Endothelial cell of umbilical vein (primary cell): ENCODE results near the gene PTTG1IP. TPM values are rescaled to one million over a fixed set of nuclear protein-coding genes. Genes with fewer than 3 reads are reported as not detected.

Experiments
- BruUV-seq: library from RNA; stranded (reverse); fragments of 400-500 nt; replicated peaks from 2 replicates; lab custom pipeline; 2021; lab: Mats Ljungman, UMichigan
- CTCF ChIA-PET: fragments of 300-600, 350-600 bp; sonication (Branson Sonifier 250); formaldehyde crosslinking; loops from one replicate; lab custom pipeline; 2021; ENCODE audit warnings: antibody characterized with exemption, inconsistent platforms; lab: Charles Lee
- POLR2A ChIA-PET: fragments of 300-600, 350-600 bp; sonication (Branson Sonifier 250); formaldehyde crosslinking; loops from one replicate; lab custom pipeline; 2021; ENCODE audit warnings: antibody characterized with exemption, inconsistent platforms; lab: Charles Lee
- DNase-seq: peaks from one replicate; pipeline ENCODE4 v3.0.0-alpha.2; 2011; ENCODE audit warnings: low read depth, low spot score
- FAIRE-seq: peaks from 2 replicates; lab custom pipeline; 2011; peaks lifted over from hg19 to GRCh38; lab: Jason Lieb, UNC
- H2AFZ ChIP-seq: 2 replicates; pipeline ENCODE4 v1.6.0; 2012; ENCODE audit warnings: low read depth, low read length, control low read depth, inconsistent platforms
- H3K27ac ChIP-seq: 2 replicates; pipeline ENCODE4 v1.5.1; 2011; ENCODE audit warnings: low read depth, mild to moderate bottlenecking, control low read depth, low read length, moderate library complexity; ENCODE audit not compliant: insufficient read depth
- H3K27me3 ChIP-seq, 2 experiments: 2 replicates each; pipeline versions ENCODE4 v1.6.0 to v1.6.1; 2011; ENCODE audit warnings: low read length in 2 of 2, mixed read lengths in 1 of 2; ENCODE audit not compliant: control insufficient read depth in 2 of 2, insufficient read depth in 2 of 2
- H3K36me3 ChIP-seq, 2 experiments: 2 replicates in 1 of 2; 3 replicates in 1 of 2; pipeline ENCODE4 v1.5.1; 2011; ENCODE audit warnings: low read length in 2 of 2, mild to moderate bottlenecking in 1 of 2, moderate library complexity in 1 of 2; ENCODE audit not compliant: control insufficient read depth in 2 of 2, insufficient read depth in 2 of 2; ENCODE audit errors: extremely low read depth in 1 of 2
- H3K4me1 ChIP-seq: 3 replicates; pipeline ENCODE4 v1.5.1; 2011; ENCODE audit warnings: mild to moderate bottlenecking, low read length; ENCODE audit not compliant: control insufficient read depth, insufficient read depth; ENCODE audit errors: extremely low read depth
- H3K4me2 ChIP-seq: 2 replicates; pipeline ENCODE4 v1.6.1; 2011; ENCODE audit warnings: low read length, control low read depth, mixed read lengths; ENCODE audit not compliant: insufficient read depth
- H3K4me3 ChIP-seq, 3 experiments: fragments of 200-600 bp in 1 of 3; sonication (generic), shearing (Covaris generic) in 1 of 3; replicated peaks in 1 of 3; 2 replicates each; pipeline ENCODE4 v1.5.1; 2011 to 2016; ENCODE audit warnings: control low read depth in 3 of 3, low read length in 3 of 3, mild to moderate bottlenecking in 2 of 3, inconsistent platforms in 1 of 3, low read depth in 1 of 3, moderate library complexity in 1 of 3; ENCODE audit not compliant: insufficient read depth in 1 of 3
- H3K79me2 ChIP-seq: 2 replicates; pipeline ENCODE4 v1.6.0; 2012; ENCODE audit warnings: low read length, inconsistent platforms; ENCODE audit not compliant: control insufficient read depth, insufficient read depth
- H3K9ac ChIP-seq: replicated peaks from 2 replicates; pipeline ENCODE3; 2011; ENCODE audit warnings: low read length, control low read depth; ENCODE audit not compliant: insufficient read depth; ENCODE audit errors: extremely low read depth
- H3K9me1 ChIP-seq: replicated peaks from 3 replicates; pipeline ENCODE4 v1.6.0; 2011; ENCODE audit warnings: mild to moderate bottlenecking, low read length; ENCODE audit not compliant: control insufficient read depth, insufficient read depth; ENCODE audit errors: extremely low read depth
- H3K9me3 ChIP-seq: replicated peaks from 2 replicates; pipeline ENCODE4 v1.5.1; 2012; ENCODE audit warnings: low read length, inconsistent platforms; ENCODE audit not compliant: control insufficient read depth, insufficient read depth
- H4K20me1 ChIP-seq: replicated peaks from 2 replicates; pipeline ENCODE3; 2011; ENCODE audit warnings: mild to moderate bottlenecking, low read length; ENCODE audit not compliant: control insufficient read depth, insufficient read depth; ENCODE audit errors: extremely low read depth
- EZH2 ChIP-seq: IDR thresholded peaks from 2 replicates; pipeline ENCODE4 v1.6.1; 2012; ENCODE audit warnings: borderline replicate concordance, low read depth, mild to moderate bottlenecking, moderate library complexity, low read length, inconsistent platforms; ENCODE audit not compliant: severe bottlenecking
- FOS ChIP-seq: IDR thresholded peaks from 2 replicates; pipeline ENCODE4 v1.6.1; 2011; ENCODE audit warnings: mild to moderate bottlenecking, low read length, moderate library complexity, borderline replicate concordance; ENCODE audit not compliant: insufficient read depth
- GATA2 ChIP-seq: IDR thresholded peaks from 2 replicates; pipeline ENCODE4 v1.7.0; 2011; ENCODE audit warnings: low read depth, mild to moderate bottlenecking, moderate library complexity, mixed read lengths, low read length; ENCODE audit not compliant: insufficient read length, insufficient read depth
- JUN ChIP-seq: IDR thresholded peaks from 2 replicates; pipeline ENCODE4 v1.6.1; 2011; ENCODE audit warnings: borderline replicate concordance, low read depth; ENCODE audit not compliant: insufficient read length, insufficient read depth
- MYC ChIP-seq: IDR thresholded peaks from one replicate; pipeline ENCODE4 v1.6.1; 2011; ENCODE audit warnings: mild to moderate bottlenecking, low read depth, low read length
- POLR2A ChIP-seq: IDR thresholded peaks from 2 replicates; pipeline ENCODE4 v1.6.1; 2012; ENCODE audit warnings: low read depth, mild to moderate bottlenecking, control low read depth, low read length
- POLR2AphosphoS5 ChIP-seq: IDR thresholded peaks from 2 replicates; pipeline ENCODE4 v1.6.1; 2012; ENCODE audit warnings: low read depth, mild to moderate bottlenecking, control low read depth, low read length, moderate library complexity; ENCODE audit not compliant: insufficient read depth
- dilution Hi-C: fragments of 300-500 bp; cut with MboI; formaldehyde crosslinking; loops from one replicate; pipeline ENCODE4 v1.15.0; 2019; ENCODE audit warnings: low sequenced_read_pairs; ENCODE audit not compliant: extremely low pct_ligation_motif_present
- intact Hi-C: fragments of 100-400 bp; cut with micrococcal nuclease; formaldehyde crosslinking; loops from one replicate; pipeline ENCODE4 v1.10.0; 2022
- polyA plus RNA-seq, 4 experiments: library from polyadenylated mRNA; depleted of rRNA in 3 of 4; stranded (reverse) in 3 of 4; unstranded in 1 of 4; fragments of >200 nt; gene quantifications; 2 replicates each; pipeline versions ENCODE4 v1.2.1 to v1.2.3, GENCODE V29; 2011 to 2012; ENCODE audit warnings: missing spikeins in 1 of 4
- total RNA-seq: library from RNA; stranded (reverse); gene quantifications from 2 replicates; pipeline ENCODE4 v1.2.3, GENCODE V29; 2021
- TF ChIP-seq, protein P1 (sequence below), 2 donors: IDR thresholded peaks; 1 replicate in 1 of 2; 2 replicates in 1 of 2; pipeline ENCODE4 v1.5.1; 2011; ENCODE audit warnings: low read length in 2 of 2, mild to moderate bottlenecking in 2 of 2, moderate library complexity in 2 of 2, control low read depth in 1 of 2, inconsistent platforms in 1 of 2, low read depth in 1 of 2; ENCODE audit not compliant: insufficient read depth in 1 of 2; ENCODE audit errors: extremely low read depth in 1 of 2
- TF ChIP-seq, protein P2 (sequence below): IDR thresholded peaks from 2 replicates; pipeline ENCODE4 v1.6.1; 2011; ENCODE audit not compliant: insufficient read depth, insufficient read length

Gene PTTG1IP
- total and polyA plus RNA-seq, 2 donors (not counting 3 experiments of a cell fraction or from before 2014, with no cell fraction given): 342 to 415 TPM

DNA sequence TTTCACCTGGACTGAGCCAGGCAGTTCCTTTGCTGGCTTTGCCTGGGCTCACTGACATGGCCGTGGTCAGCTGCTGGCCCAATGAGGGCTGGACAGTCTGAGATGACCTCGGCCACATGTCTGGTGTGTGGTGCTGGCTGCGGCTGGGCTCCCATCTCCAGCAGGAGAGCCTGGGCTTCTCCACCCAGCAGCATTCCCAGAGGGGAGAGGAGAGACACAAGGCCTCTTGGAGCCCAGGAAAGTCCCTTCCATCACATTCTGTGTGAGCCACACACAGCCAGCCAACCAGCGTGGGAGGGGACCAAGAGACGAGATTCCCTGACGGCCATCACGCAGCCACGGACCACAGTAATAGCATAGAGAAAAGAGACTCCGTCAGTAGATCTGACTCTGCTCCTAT, 34.5 kb downstream of the PTTG1IP start:
- H3K4me1 ChIP-seq: no peaks in the 10 kb centered on the region
- ChIA-PET POLR2A (no interaction called here), CTCF (no interaction called here)
- intact Hi-C loops (no loop called here), dilution Hi-C loops (no loop called here)
- no peaks in the 10 kb centered on the region for H3K79me2 ChIP-seq
- H3K27me3 ChIP-seq: peaks cover 0 to 2% of the 10 kb centered on the region in 2 experiments
- no peak overlapping the region for H3K4me3 ChIP-seq
- no peak overlapping the region for H3K27ac ChIP-seq
- DNase-seq (no peak), FAIRE-seq (no peak)
- no peak for TF ChIP-seq EZH2
- TF ChIP-seq, protein P1, sequence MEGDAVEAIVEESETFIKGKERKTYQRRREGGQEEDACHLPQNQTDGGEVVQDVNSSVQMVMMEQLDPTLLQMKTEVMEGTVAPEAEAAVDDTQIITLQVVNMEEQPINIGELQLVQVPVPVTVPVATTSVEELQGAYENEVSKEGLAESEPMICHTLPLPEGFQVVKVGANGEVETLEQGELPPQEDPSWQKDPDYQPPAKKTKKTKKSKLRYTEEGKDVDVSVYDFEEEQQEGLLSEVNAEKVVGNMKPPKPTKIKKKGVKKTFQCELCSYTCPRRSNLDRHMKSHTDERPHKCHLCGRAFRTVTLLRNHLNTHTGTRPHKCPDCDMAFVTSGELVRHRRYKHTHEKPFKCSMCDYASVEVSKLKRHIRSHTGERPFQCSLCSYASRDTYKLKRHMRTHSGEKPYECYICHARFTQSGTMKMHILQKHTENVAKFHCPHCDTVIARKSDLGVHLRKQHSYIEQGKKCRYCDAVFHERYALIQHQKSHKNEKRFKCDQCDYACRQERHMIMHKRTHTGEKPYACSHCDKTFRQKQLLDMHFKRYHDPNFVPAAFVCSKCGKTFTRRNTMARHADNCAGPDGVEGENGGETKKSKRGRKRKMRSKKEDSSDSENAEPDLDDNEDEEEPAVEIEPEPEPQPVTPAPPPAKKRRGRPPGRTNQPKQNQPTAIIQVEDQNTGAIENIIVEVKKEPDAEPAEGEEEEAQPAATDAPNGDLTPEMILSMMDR (IDR thresholded peaks at IDR 0.05; ENCODE audit: extremely low read depth in 1 of 2, insufficient read depth in 1 of 2, low read depth in 1 of 2, low read length in 2 of 2): no peak
- no peak for TF ChIP-seq MYC
- H3K4me2 ChIP-seq: no peak overlapping the region
- H3K9me1 ChIP-seq: no peaks in the 10 kb centered on the region
- no peak overlapping the region for H3K9ac ChIP-seq
- H3K9me3 ChIP-seq: no peaks in the 10 kb centered on the region
- H3K36me3 ChIP-seq: no peaks in the 10 kb centered on the region
- no TSS peak for BruUV-seq
- H2AFZ ChIP-seq: no peak overlapping the region
- no peaks in the 10 kb centered on the region for H4K20me1 ChIP-seq

DNA sequence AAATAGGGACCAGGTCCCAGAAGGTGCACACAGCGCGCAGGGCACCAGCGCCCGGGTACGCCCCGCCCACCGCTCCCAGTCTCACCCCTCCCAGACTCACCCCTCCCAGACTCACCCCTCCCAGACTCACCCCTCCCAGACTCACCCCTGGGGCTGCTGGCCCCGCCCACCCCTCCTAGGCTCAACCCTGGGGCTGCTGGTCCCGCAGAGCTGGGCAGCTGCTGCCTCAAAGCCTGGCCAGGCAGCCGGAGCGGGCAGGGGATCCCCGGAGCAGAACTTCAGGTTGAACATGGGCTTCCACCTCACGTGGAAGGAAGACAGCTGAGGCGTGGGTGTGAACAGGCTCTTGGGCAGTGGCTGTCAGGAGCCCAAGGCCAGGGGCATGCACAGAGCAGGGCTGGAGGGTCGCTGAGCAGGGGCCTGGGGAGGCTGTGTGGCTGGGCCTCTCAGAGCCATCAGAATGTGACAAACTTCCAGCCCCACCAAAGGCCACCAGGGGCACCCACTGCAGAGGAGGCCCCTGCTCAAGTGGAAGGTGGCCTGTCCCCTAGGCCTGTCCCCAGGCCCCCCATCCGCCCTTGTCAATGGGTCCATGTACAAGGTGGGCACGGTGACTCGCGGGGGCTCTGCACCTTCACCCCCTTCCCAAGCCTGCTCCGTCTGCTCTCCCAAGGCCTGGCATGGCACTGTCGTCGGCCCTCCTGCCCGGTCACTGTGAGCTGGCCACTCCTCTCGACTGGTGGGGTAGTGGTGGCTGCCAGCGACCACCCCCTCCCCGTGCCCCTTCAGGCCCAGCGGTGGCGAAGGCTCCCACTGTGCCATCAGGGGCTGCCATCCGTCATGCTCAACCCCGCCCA, 35.2 kb downstream of the PTTG1IP start:
- Histone ChIP-seq H4K20me1 (no peaks in the 10 kb centered on the region), H3K27me3 (peaks cover 0 to 2% of the 10 kb centered on the region in 2 experiments), H3K9me1 (no peaks in the 10 kb centered on the region), H3K36me3 (no peaks in the 10 kb centered on the region), H3K79me2 (no peaks in the 10 kb centered on the region), H3K27ac (no peak overlapping the region), H3K9ac (no peak overlapping the region), H3K4me1 (no peaks in the 10 kb centered on the region), H3K4me3 (no peak overlapping the region), H3K9me3 (no peaks in the 10 kb centered on the region), H2AFZ (no peak overlapping the region), H3K4me2 (no peak overlapping the region)
- intact Hi-C loops (no loop called here), dilution Hi-C loops (no loop called here)
- no TSS peak for BruUV-seq
- TF ChIP-seq POLR2A (no peak), GATA2 (no peak), FOS (no peak), EZH2 (no peak), JUN (no peak), MYC (no peak), POLR2AphosphoS5 (no peak)
- TF ChIP-seq, protein P2, sequence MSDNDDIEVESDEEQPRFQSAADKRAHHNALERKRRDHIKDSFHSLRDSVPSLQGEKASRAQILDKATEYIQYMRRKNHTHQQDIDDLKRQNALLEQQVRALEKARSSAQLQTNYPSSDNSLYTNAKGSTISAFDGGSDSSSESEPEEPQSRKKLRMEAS: no peak
- TF ChIP-seq, protein P1 (IDR thresholded peaks at IDR 0.05; ENCODE audit: extremely low read depth in 1 of 2, insufficient read depth in 1 of 2, low read depth in 1 of 2, low read length in 2 of 2): no peak
- POLR2A ChIA-PET: no interaction called here
- FAIRE-seq (no peak), DNase-seq (no peak)
- CTCF ChIA-PET: no interaction called here
